ENCODE data around the gene OXSR1. TPM values are rescaled to one million over a fixed set of nuclear protein-coding genes. Genes with fewer than 3 reads are reported as not detected.

The OXSR1 gene
- total RNA-seq, 1 donor from 2014 or later, result 36.0 TPM

DNA sequence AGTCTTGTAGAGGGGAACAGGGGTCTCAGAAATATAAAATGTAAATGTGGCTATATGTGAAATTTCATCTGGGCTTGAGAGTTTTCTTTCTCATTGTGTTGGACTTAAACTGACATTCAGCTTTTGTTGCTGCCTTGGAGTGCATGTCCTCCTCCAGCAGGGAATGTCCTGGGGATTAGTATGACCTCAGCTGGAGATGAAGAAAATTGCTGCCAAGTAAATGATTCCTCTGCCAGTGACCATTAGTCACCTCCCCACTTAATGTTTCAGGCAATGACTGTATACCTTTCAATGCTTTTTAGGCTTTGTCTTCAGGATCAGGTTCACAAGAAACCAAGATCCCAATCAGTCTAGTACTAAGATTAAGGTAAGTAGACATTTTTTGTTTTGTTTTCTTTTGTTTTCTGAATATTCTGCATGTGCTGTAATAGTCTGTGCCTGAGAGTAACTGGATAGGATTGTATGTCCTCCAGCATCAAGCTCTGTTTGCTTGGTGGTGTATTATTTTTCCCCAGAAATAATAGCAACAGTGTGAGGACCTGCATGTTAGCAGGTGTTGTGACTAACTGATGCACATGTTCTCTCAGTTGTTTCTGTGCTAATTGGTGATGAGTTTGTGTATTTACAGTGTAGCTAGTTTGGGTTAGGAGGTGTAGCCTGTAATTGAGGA, 82.2 kb downstream of the OXSR1 start:
- H3K27ac Mint-ChIP-seq (ENCODE audit: unreplicated experiment), result no peak overlapping the region
- peaks cover 27% of the 10 kb centered on the region for H3K36me3 Mint-ChIP-seq (ENCODE audit: low read depth, unreplicated experiment)

DNA sequence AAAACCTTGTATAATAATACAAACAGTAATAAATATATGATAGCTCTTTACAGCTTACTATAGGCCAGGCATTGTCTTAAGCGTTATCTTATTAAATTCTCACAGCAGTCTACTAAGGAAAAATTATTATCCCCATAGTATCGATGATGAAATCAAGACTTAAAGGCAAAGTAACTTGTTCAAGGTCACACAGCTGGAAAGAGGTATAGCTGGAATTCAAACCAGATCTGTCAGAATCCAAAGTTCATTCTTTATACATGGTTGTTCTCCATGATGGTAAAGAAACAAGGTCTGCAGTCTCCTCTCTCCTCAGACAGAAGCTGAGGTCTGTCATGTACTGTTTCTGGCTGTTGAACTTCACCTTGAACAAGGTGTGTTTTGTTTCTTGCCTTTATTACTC, 84.9 kb downstream of the OXSR1 start:
- H3K27me3 Mint-ChIP-seq (ENCODE audit: unreplicated experiment), result no peaks in the 10 kb centered on the region
- H3K36me3 Mint-ChIP-seq (ENCODE audit: low read depth, unreplicated experiment), result peaks cover 36% of the 10 kb centered on the region
- no peaks in the 10 kb centered on the region for H3K9me3 Mint-ChIP-seq (ENCODE audit: unreplicated experiment)
- DNase-seq (ENCODE audit: low spot score), result no peak
- H3K4me1 Mint-ChIP-seq (ENCODE audit: unreplicated experiment), result peaks cover 6% of the 10 kb centered on the region
- no peak for TF ChIP-seq CTCF (IDR thresholded peaks at IDR 0.05; ENCODE audit: unreplicated experiment)
- no peak overlapping the region for H3K27ac Mint-ChIP-seq (ENCODE audit: unreplicated experiment)
- H3K4me3 Mint-ChIP-seq (ENCODE audit: unreplicated experiment), result no peak overlapping the region

More for the DNA sequence above, 82.2 kb downstream of the OXSR1 start:
- no peaks in the 10 kb centered on the region for H3K9me3 Mint-ChIP-seq (ENCODE audit: unreplicated experiment)
- H3K27me3 Mint-ChIP-seq (ENCODE audit: unreplicated experiment), result peaks cover 1% of the 10 kb centered on the region
- DNase-seq (ENCODE audit: low spot score), result no peak
- TF ChIP-seq CTCF (IDR thresholded peaks at IDR 0.05; ENCODE audit: unreplicated experiment), result no peak
- no peak overlapping the region for H3K4me3 Mint-ChIP-seq (ENCODE audit: unreplicated experiment)
- H3K4me1 Mint-ChIP-seq (ENCODE audit: unreplicated experiment), result peaks cover 6% of the 10 kb centered on the region

DNA sequence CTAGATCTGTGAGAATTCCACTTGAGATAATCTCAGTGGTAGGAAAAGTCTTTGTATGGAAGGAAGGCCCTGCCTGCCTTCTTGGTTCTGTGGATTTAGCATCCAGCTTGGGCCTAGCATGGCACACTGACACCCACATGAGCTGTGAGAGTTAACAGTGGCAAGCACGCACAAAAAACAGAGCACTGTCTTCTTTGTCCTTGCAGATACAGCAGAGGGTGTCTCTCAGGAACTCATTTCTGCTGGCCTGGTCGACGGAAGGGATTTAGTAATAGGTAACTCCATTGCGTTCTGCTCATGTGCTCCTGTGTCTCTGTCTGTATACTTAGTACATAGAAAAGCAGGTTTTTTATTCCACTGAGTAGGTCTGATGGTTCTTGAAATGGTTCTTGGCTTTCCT, 85.9 kb downstream of the OXSR1 start:
- no peaks in the 10 kb centered on the region for H3K9me3 Mint-ChIP-seq (ENCODE audit: unreplicated experiment)
- H3K36me3 Mint-ChIP-seq (ENCODE audit: low read depth, unreplicated experiment), result peaks cover 32% of the 10 kb centered on the region
- no peak overlapping the region for H3K27ac Mint-ChIP-seq (ENCODE audit: unreplicated experiment)
- H3K4me3 Mint-ChIP-seq (ENCODE audit: unreplicated experiment), result no peak overlapping the region
- no peak for DNase-seq (ENCODE audit: low spot score)
- TF ChIP-seq CTCF (IDR thresholded peaks at IDR 0.05; ENCODE audit: unreplicated experiment), result no peak
- H3K4me1 Mint-ChIP-seq (ENCODE audit: unreplicated experiment), result peaks cover 6% of the 10 kb centered on the region
- H3K27me3 Mint-ChIP-seq (ENCODE audit: unreplicated experiment), result no peaks in the 10 kb centered on the region

DNA sequence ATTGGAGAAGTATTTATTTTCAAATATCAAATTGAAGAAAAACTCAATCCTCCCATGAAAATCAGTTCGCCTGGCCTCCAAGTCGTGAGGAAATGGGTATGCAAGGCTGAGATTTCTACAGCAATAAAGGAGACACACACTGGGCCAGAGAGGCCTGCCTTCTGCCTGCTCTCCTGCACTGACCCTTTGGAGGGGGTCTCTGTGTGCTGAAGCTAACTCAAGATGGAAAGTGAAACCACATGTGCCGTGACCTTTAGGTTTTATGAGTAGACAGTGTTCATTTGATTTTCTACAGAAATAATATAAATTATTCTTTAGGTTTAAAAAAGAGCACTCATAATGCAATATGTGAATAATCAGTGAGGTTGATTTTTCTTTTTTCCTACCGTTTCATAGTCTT, 88.4 kb downstream of the OXSR1 start:
- no peaks in the 10 kb centered on the region for H3K27me3 Mint-ChIP-seq (ENCODE audit: unreplicated experiment)
- H3K27ac Mint-ChIP-seq (ENCODE audit: unreplicated experiment), result no peak overlapping the region
- no peak for DNase-seq (ENCODE audit: low spot score)
- H3K36me3 Mint-ChIP-seq (ENCODE audit: low read depth, unreplicated experiment), result peaks cover 24% of the 10 kb centered on the region
- H3K4me1 Mint-ChIP-seq (ENCODE audit: unreplicated experiment), result no peaks in the 10 kb centered on the region
- H3K9me3 Mint-ChIP-seq (ENCODE audit: unreplicated experiment), result no peaks in the 10 kb centered on the region
- no peak overlapping the region for H3K4me3 Mint-ChIP-seq (ENCODE audit: unreplicated experiment)
- TF ChIP-seq CTCF (IDR thresholded peaks at IDR 0.05; ENCODE audit: unreplicated experiment), result no peak

- TF ChIP-seq CTCF (IDR thresholded peaks at IDR 0.05; ENCODE audit: unreplicated experiment), result no peak
- Mint-ChIP-seq H3K36me3 (ENCODE audit: low read depth, unreplicated experiment) (peaks cover 24% of the 10 kb centered on the region), H3K27me3 (ENCODE audit: unreplicated experiment) (no peaks in the 10 kb centered on the region), H3K4me1 (ENCODE audit: unreplicated experiment) (no peaks in the 10 kb centered on the region), H3K27ac (ENCODE audit: unreplicated experiment) (no peak overlapping the region), H3K4me3 (ENCODE audit: unreplicated experiment) (no peak overlapping the region), H3K9me3 (ENCODE audit: unreplicated experiment) (no peaks in the 10 kb centered on the region)
- DNase-seq (ENCODE audit: low spot score), result no peak
Observed at GRCh38 chr3:38254872-38255271, 89.5 kb downstream of the OXSR1 start.

Data from endothelial cell (in vitro differentiated cells).